ENCODE measurements around the gene RBMS3.

GRCh38 chr3:29525254-29525881, 244.5 kb downstream of the RBMS3 start:
- TF ChIP-seq MAX (IDR thresholded peaks at IDR 0.05) (no peak), CTCF (IDR thresholded peaks at IDR 0.05 in 2 of 3, conservative IDR thresholded peaks at IDR 0.05 in 1 of 3; ENCODE audit: borderline replicate concordance in 1 of 3, insufficient read depth in 1 of 3, low read depth in 2 of 3, low read length in 2 of 3) (no peak), POLR2AphosphoS5 (IDR thresholded peaks at IDR 0.05; ENCODE audit: low read depth, low read length) (no peak), FOSL1 (IDR thresholded peaks at IDR 0.05; ENCODE audit: low read depth) (no peak), RAD21 (IDR thresholded peaks at IDR 0.05; ENCODE audit: low read depth) (no peak), EZH2 (IDR thresholded peaks at IDR 0.05) (no peak), SIN3A (IDR thresholded peaks at IDR 0.05; ENCODE audit: low read depth) (no peak), POLR2A (IDR thresholded peaks at IDR 0.05; ENCODE audit: borderline replicate concordance, extremely low read depth, insufficient read depth, insufficient read length) (no peak), ATF3 (IDR thresholded peaks at IDR 0.05) (no peak)

Data from HCT116 (cell line).